ENCODE measurements around the gene UBE4A.

UBE4A gene, protein sequence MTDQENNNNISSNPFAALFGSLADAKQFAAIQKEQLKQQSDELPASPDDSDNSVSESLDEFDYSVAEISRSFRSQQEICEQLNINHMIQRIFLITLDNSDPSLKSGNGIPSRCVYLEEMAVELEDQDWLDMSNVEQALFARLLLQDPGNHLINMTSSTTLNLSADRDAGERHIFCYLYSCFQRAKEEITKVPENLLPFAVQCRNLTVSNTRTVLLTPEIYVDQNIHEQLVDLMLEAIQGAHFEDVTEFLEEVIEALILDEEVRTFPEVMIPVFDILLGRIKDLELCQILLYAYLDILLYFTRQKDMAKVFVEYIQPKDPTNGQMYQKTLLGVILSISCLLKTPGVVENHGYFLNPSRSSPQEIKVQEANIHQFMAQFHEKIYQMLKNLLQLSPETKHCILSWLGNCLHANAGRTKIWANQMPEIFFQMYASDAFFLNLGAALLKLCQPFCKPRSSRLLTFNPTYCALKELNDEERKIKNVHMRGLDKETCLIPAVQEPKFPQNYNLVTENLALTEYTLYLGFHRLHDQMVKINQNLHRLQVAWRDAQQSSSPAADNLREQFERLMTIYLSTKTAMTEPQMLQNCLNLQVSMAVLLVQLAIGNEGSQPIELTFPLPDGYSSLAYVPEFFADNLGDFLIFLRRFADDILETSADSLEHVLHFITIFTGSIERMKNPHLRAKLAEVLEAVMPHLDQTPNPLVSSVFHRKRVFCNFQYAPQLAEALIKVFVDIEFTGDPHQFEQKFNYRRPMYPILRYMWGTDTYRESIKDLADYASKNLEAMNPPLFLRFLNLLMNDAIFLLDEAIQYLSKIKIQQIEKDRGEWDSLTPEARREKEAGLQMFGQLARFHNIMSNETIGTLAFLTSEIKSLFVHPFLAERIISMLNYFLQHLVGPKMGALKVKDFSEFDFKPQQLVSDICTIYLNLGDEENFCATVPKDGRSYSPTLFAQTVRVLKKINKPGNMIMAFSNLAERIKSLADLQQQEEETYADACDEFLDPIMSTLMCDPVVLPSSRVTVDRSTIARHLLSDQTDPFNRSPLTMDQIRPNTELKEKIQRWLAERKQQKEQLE

DNA sequence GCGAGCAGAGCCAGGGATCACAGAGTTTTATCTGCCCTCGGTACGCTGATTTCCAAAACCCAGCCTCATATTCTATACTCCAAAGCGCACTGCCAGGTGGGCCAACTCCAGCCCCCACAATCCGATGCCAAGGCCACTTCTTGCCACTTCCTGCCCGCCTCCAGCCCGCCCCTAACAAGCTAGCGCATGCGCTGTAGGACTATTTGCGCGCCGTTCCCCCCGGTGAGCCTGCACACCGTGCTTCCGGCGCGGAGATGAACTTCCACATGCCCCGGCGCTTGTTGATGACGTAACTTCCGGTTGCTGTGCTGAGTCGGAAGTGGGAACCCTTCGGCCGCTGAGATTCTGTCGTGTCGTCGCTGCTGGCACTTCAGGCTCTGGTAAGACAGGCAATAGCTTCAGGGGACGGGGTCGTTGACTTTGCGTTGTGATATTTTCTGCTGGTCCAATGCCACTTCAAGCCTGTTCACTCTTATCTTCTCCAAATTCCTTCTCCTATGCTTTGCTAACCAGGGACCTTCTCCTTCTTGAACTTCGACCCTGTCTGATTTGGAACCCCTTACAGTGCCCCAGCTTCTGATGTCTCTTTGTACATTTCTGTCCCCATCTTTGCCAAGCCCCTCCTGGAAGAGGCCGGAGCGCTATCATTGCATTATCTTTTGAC is at the start of gene UBE4A:
TSS of gene UBE4A (plus strand) at position 306 of the 664 bp plus-strand sequence. CDS start 5,481 bp downstream, outside the sequence.
- ATAC-seq, result peak; percentile 94 to 97

DNA sequence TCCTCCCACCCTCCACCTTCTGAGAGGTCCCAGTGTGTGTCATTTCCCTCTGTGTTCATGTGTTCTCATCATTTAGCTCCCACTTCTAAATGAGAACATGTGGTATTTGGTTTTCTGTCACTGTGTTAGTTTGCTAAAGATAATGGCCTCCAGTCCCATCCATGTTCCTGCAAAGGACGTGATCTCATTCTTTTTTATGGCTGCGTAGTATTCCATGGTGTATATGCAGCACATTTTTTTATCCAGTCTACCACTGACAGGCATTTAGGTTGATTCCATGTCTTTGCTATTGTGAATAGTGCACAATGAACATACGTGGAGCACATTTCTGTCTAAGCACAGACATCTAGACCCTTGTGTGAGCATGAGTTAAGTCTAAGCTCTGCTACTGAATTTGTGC is 49.1 kb upstream of the UBE4A start:
- no peak for ATAC-seq

DNA sequence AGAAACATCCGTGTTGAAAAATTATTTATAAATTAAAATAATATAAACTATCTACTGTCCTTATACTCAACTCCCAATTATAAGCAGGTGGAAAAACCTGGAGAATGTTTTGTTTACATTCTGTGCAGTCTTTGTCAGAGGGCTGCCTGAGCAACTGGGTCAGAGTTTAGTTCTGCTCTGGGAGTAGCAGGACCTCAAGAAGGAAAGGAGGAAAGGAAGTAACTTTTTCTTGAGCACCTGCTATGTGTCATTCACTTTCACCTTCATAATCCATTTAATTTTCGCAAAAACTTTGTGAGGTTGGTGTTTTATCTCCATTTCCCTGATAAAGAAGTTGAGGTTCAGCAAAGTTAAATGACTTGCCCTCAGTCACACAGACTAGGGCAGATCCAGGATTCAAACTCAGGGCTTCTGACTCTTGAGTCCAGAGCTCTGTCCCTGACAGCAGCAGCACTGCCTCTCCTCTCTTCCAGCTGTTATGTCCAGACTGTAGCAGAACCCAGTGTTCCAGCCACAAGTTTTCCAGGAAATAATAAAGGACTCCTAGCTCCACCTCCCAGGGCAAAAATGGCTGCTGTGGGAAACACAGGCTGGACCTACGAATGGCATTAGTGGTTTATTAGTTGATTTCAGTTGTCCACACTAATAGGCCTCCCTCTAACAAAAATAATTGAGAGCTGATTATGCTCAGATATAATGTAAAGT is 48.5 kb upstream of the UBE4A start:
- no peak for ATAC-seq

DNA sequence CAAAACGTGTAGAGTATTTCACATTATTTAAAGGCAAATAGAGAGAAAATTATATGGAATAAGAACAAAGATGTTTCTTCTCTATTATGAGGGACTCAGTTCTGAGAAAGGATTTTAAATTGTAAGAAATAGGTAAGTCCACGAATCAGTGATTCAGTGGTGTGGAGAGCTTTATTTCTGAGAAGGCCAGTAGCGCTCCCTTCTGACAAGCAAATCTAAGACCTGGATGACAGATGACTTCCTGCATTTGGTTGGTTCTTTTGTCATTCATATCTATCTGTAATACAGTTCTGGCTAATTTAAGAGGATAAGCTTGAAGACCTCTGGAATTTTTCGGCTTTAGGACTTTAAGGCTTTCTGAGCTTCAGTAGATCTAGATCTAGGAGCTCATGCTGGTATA is 47.9 kb upstream of the UBE4A start:
- peak; percentile 37 to 49 for ATAC-seq

DNA sequence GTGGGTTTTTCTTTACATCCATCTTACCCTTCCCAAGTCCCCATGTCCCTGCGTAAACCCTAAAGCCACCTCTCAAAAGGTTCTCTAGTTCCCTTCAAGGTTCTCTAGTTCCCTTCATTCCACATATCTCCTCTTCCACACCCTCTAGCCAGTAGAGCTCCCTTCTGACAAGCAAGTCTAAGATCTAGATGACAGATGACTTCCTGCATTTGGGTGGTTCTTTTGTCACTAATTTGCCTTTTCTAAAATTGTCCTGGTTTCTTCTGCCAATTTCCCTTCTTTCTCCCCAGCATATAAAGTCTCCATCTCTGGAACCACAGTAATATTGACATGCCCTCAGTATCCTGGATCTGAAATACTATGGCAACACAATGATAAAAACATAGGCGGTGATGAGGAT is 47.1 kb upstream of the UBE4A start:
- ATAC-seq, result no peak

DNA sequence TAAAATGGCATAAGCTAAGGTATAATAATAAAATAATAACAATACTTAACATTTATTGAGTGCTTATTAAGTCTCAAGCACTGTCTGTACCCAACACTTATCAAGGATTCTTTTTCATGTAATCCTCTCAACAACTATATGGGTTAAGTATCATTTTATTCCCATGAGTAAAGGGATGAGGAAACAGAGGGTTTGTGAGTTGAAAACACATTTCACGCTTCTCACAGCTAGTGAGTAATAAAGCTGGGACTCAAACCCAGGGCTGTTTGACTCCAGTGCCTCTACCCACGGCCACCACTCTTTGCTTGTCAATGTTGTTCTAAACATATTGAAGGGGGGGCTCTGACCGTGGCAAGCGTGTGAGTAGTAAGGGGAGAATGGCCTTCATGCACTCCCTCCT is 46.2 kb upstream of the UBE4A start:
- ATAC-seq, result no peak

DNA sequence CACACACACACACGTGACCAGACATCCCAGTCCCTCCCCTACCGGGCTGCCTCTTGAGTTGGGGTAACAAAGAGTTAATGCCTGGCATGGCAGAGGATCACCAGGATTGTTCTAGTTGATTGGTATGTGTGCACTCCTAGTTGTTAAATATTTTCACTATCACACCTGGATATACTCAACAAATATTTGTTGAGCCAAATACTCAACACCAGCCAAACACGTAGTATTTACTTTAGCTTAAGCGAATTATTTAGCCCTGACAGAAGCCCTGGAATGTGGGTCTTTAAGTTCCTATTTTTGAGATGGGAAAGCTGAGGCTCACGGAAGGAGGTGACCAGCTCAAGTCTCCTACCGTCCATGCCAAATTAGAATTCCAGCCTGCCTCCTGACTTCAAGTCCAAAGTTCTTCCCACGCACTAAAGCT is 44.4 kb upstream of the UBE4A start:
- ATAC-seq, result no peak

DNA sequence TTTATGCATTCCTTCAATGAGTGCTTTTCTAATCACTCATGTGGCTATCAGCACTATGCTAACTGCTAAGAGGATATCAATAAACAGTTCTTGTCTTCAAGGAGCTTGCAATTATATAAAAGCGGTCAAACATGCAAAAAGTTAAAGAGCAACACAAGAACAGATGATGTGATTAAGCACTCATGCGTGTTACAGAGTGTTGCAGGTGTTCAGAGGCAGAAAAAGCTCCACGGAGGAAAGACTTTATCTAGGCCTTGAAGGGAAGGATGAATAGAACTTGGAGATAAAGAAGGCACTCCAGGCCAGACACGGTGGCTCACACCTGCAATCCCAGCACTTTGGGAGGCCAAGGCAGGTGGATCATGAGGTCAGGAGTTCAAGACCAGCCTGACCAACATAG is 41.3 kb upstream of the UBE4A start:
- no peak for ATAC-seq

DNA sequence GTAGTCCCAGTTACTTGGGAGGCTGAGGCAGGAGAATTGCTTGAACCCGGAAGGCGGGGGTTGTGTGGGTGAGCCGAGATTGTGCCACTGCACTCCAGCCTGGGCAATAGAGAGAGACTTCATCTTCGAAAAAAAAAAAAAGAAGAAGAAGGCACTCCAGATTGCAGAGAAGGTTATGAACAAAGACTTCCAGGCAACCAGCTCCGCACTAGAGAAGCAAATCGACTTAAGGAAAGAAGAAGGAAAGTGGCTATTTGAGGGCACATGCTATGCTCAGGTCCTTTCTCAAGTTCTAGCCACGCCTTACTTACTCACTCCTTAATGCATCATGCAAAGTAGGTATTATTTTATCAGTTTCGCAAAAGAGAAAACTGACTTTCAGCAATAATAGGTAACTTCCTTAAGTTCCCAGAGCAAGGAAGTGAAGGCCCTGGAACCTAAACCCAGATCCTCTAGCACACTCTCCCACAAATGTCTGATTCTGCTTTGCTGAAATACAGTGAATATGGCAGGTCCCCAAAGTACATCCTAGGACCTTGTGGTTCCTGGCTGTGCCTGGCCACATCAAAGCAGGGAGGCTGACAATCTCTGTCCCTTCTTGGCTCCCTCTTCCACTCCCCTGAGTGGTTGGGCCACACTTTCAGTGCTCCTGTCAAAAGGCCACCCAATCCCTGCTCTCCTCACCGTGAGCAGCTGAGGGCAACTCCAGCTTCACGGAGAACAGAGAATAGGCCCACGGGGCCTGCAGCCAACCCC is 40.6 kb upstream of the UBE4A start:
- ATAC-seq, result no peak

DNA sequence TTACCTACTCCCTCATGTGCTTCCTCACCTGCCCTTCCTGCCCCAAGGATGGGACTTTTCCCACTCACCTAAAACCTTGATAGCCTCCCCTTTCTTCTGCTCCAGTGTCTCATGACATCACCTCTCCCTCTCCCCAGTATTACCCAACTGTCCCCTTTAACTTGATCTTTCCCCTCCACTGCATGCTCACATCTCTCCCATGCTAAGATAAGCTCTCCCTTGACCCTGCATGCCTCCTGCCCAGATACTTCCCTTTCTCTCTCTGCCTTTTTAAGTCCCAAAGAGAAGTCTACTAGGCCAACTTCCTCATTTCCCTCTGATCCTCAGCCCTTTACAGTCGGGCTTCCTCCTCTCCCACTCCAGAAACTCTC is 40.1 kb upstream of the UBE4A start:
- no peak for ATAC-seq

DNA sequence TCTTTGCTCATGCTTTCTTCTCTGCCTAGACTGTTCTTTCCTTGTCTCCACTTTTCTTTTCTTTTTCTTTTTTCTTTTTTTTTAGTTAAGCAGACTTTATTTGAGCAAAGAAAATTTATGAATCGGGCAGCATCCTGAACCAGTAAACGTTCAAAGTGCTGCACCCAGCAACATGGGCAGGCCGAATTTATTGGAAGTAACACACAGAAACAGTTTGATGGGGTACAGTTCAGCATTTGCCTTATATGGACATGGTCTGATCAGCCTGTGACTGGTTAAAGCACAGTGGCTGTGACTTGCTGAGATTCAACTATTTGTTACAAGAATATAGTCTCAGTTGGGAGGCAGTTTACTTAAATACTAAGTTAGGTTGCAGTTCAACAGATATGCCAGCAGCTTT is 38.9 kb upstream of the UBE4A start:
- ATAC-seq, result no peak

DNA sequence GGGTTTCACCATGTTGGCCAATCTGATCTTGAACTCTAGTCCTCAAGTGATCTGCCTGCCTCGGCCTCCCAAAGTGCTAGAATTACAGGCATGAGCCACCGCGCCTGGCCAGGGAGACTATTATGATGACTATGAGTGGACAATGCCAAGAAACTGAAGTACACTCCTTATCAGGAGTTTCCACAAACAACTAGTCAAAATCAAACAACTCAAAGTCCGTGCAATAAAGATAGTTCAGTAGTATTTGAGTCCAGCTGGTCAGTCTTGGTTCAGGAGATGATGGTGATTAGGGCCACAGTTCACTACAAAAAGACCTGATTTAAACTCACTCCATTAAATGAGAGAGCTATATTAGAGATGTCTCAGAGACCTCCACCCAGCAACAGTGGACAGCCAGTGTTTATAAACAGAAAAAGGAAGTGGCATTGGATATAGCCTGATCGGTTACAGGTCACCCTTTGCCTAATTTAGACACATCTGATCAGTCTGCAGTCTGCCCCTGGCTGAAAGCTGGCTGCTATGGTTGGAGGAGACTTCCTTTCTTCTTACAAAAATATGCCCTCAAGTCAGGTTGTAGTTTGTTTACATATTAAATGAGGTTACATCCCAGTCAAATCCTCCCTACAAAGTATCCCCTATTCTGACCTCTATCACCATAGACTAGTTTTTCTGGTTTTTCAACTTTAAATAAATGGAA is 37.9 kb upstream of the UBE4A start:
- ATAC-seq, result no peak

DNA sequence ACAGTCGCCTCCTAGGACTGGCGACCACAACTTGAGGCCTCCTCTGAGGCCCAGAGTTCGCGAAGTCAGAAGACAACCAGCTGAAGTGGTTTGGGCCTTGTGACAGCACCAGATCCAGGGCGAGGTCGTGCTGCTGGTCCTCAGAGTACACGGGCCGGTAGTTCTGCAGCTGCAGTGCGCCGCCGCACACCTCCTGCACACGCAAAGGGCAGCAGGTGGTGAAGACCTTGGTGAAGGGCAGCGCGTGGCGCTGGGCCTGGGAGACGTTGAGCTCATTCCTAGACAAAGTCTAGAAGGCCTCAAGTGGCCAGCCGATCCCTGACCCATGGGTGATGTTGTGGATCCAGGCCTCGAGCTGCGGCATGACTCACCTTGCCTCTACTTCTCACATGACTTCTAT is 36.7 kb upstream of the UBE4A start:
- ATAC-seq, result no peak

DNA sequence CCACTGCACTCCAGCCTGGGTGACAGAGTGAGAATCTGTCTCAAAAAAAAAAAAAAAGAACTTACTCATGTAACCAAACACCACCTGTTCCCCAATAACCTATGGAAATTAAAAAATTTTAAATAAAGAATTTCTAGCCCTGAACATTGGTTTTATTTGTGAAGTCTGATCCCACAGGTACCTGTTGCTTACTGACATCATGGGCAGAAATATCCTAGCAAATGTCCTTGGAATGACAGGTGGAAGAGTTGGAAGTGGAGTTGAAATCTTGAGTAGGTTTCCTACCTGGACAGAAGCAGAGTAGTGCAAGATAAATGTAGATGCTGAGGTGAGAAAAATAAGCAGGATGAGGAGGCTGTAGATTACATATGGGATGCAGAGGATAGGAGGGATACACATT is 34.1 kb upstream of the UBE4A start:
- ATAC-seq, result no peak

DNA sequence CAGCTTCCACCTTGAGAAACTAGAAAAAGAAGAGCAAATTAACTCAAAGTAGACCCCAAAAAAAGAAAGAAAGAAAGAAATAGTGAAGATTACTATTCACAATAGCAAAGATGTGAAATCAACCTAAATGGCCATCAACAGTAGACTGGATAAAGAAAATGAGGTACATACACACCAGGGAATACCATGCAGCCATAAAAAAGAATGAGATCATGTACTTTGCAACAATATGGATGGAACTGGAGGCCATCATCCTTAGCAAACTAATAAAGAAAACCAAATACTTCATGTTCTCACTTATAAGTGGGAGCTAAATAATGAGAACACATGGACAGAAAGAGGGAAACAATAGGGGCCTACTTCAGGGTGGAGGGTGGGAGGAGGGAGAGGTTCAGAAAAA is 30.7 kb upstream of the UBE4A start:
- ATAC-seq, result no peak

DNA sequence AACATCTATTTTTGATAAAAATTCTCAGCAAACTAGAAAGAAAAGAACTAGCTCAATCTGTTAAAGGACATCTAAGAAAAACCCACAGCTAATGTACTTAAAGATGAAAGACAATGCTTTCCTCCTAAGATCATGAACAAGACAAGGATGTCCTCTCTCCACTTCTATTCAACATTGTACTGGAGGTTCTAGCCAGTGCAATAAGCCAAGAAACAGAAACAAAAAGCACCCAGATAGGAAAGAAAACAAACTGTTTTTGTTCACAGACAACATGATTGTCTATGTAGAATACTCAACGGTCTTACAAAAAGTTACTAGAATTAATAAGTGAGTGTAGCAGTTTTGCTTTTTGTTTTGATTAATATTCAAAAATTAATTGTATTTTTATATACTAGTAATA is 24.7 kb upstream of the UBE4A start:
- peak; percentile 16 to 39 for ATAC-seq

DNA sequence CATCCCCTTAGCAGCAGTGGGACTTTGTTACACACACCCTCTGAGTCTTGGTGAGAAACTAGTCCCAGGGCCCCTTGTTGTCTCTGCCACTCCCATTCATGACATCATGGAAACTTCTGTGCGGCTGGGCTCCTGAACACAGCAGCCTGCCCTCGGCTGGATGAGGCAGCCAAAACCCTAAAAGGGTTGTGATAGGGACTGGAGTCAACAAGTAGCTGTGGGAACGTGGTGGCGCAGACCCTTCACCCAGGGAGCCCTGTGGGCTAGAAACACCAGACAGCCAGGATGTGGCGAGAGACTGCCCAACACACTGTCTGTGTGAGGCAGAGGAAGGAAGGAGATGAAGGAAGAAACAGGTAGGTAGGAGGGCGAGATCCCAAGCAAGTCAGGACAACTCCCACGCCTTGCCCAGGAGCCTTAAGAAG is 20.8 kb upstream of the UBE4A start:
- peak; percentile 73 to 74 for ATAC-seq

DNA sequence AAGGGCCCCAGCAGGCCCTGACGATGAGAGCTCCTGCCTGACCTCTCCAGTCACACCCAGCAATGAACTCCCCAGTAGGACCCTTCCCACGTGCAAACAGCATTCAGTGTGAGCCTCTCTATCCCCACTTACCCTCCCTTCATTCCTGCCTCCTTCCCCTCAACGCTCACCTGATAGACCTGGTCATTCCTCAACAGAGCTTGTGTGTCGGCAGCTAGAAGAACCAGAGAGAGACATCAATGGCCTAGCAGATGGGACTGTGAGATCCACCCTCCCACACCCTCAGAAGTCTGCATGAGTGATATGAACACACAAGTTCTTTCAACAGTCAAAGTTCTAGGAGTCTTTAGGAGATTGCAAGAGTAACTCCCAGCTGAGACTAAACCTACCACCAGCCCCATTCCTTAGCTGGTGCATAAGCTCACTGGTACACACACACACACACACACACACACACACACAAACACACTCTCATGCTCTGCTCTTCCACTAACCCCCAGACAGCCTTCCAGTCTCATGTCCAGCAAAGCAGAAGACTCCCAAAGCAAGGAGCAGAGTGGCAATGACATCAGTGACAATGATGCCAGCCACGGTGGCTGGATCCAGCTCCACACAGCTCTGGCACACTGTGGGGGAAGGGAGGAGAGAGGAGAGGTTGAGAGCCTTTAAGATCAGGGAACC is 20.0 kb upstream of the UBE4A start:
- ATAC-seq, result no peak

DNA sequence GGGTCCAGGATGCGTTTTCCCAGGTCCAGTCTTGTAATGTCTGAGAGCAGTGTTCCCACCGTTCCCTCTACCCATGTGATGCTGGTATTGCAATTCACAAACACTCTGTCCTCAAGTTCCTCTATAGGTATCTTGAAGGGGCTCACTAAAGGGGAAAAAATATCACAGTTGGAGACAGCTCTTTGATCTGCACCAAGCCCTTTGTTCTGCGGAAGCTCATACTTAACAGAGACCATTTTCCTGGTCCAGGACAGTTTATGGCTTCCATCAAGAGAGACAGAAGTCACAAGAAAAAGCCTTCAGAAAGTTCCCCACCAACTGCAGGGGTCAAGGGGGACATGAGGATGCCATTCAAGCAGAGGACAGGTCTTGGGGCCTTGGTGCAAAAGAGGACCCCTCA is 19.0 kb upstream of the UBE4A start:
- ATAC-seq, result no peak

DNA sequence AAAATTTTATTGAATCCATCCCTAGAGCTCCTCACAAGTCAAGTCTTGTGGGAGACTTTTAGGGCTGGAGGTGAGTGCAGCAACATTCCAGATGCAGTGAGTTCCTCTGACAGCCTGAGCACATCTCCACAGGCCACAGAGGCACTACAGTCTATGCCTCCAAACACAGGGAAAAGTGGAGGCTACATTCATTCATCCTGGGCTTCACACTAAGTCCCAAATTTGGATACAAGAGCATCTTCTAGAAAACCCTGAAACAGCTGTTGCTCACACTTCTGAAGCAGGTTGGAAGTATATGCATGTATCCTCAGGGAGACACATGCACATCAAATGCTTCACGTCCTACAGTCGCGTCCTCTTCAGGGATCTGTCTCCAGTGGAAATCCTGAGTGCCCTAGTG is 18.1 kb upstream of the UBE4A start:
- no peak for ATAC-seq

Data from activated CD4-positive, CD25-positive, alpha-beta regulatory T cell treated with anti-CD3 and anti-CD28 coated beads, Interleukin-2, amount 50 U/mL, for 24 hours (primary cell).